Spleen (tissue), 11 donors: ENCODE data around the gene ASB6. TPM values are rescaled to one million over a fixed set of nuclear protein-coding genes. Genes with fewer than 3 reads are reported as not detected.

Source experiments
- DNase-seq: peaks from one replicate; pipeline ENCODE4 v3.0.0-alpha.2; 2020
- H3K27ac ChIP-seq, 8 donors: fragments of 200-600 bp; sonication (generic) in 7 of 8; 1 replicate in 4 of 8; 2 replicates in 4 of 8; pipeline versions ENCODE4 v1.5.0 to v1.8.0; 2016 to 2021; ENCODE audit warnings: inconsistent platforms in 4 of 8, mild to moderate bottlenecking in 4 of 8, moderate library complexity in 1 of 8
- H3K27me3 ChIP-seq, 7 donors: fragments of 200-600 bp; sonication (generic) in 6 of 7; replicated peaks in 1 of 7; 1 replicate in 4 of 7; 2 replicates in 3 of 7; pipeline versions ENCODE4 v1.5.0 to v1.8.0; 2016 to 2021; ENCODE audit warnings: inconsistent platforms in 3 of 7, mild to moderate bottlenecking in 1 of 7
- H3K36me3 ChIP-seq, 6 donors: fragments of 200-600 bp; sonication (generic) in 5 of 6; 1 replicate in 4 of 6; 2 replicates in 2 of 6; pipeline versions ENCODE4 v1.5.0 to v1.8.0; 2016 to 2021; ENCODE audit warnings: inconsistent platforms in 2 of 6
- H3K4me1 ChIP-seq, 6 donors: fragments of 200-600 bp; sonication (generic) in 5 of 6; 1 replicate in 3 of 6; 2 replicates in 3 of 6; pipeline versions ENCODE4 v1.5.0 to v1.8.0; 2016 to 2021; ENCODE audit warnings: inconsistent platforms in 3 of 6
- H3K4me3 ChIP-seq, 8 donors: fragments of 200-600 bp; sonication (generic) in 7 of 8; 1 replicate in 4 of 8; 2 replicates in 4 of 8; pipeline versions ENCODE4 v1.5.0 to v1.8.0; 2016 to 2021; ENCODE audit warnings: inconsistent platforms in 4 of 8, mild to moderate bottlenecking in 4 of 8, moderate library complexity in 2 of 8
- H3K9me3 ChIP-seq, 8 donors: fragments of 200-600 bp; sonication (generic) in 7 of 8; 1 replicate in 4 of 8; 2 replicates in 4 of 8; pipeline versions ENCODE4 v1.5.0 to v1.8.0; 2016 to 2021; ENCODE audit warnings: inconsistent platforms in 4 of 8
- CTCF ChIP-seq, 11 experiments: fragments of 200-600 bp in 7 of 11; fragments of 450-650 bp in 4 of 11; sonication (generic) in 4 of 11; IDR thresholded peaks in 8 of 11; conservative IDR thresholded peaks in 3 of 11; 1 replicate in 7 of 11; 2 replicates in 4 of 11; pipeline versions ENCODE4 v1.4.0 to v1.8.0; 2016 to 2021; ENCODE audit warnings: antibody characterized with exemption in 11 of 11, inconsistent platforms in 4 of 11, mild to moderate bottlenecking in 1 of 11
- POLR2A ChIP-seq, 3 donors: fragments of 450-650 bp; IDR thresholded peaks; one replicate each; pipeline ENCODE4 v1.5.1; 2017; ENCODE audit warnings: antibody characterized with exemption in 3 of 3, mild to moderate bottlenecking in 1 of 3
- POLR2AphosphoS5 ChIP-seq, 3 donors: sonication (generic); formaldehyde crosslinking; IDR thresholded peaks; one replicate each; pipeline ENCODE4 v1.5.1; 2017; ENCODE audit warnings: antibody characterized with exemption in 3 of 3
- WGBS, 5 donors: extraction: QIAGEN DNeasy Blood & Tissue Kit in 3 of 5; methylation state at CpG; one replicate each; pipeline versions ENCODE4 v1.1.5 to v1.1.7; 2013 to 2018; 5-methylcytosine and 5-hydroxymethylcytosine counted together
- intact Hi-C: fragments of 100-400 bp; cut with DNase I; formaldehyde crosslinking; loops from one replicate; pipeline ENCODE4 v1.15.0; 2023; ENCODE audit warnings: low total_unique reads
- polyA plus RNA-seq, 3 donors: library from polyadenylated mRNA; stranded (reverse); fragments of 200-250 nt; gene quantifications; one replicate each; pipeline ENCODE4 v1.2.1, GENCODE V29; 2013
- total RNA-seq, 7 donors: library from RNA; depleted of rRNA in 3 of 7; stranded (reverse); fragments of >200 nt in 3 of 7; fragmentation: NEBNext Ultra II Directional in 4 of 7; extraction: Animal tissue kit (Norgen Biotek cat#: 25700) in 4 of 7; gene quantifications; one replicate each; pipeline versions ENCODE4 v1.1.0 to v1.2.1, GENCODE V29; 2016 to 2021
- donor health status: healthy with polysubstance abuse.
- donor health status: DM: no; HTN: no; CAD: no; lungs with moderate emphysema.
- donor health status: DM: no; HTN: no; CAD: no.
- donor health status: Bipolar disorder and iron deficiency.
- donor health status: healthy.
- donor health status: DM: no; HTN: no; CAD: no.
- donor health status: DM: yes; HTN: yes; CAD: no.

The ASB6 gene
- total and polyA plus RNA-seq, 10 donors = 11.5 to 30.8 (median 21.3) TPM

DNA sequence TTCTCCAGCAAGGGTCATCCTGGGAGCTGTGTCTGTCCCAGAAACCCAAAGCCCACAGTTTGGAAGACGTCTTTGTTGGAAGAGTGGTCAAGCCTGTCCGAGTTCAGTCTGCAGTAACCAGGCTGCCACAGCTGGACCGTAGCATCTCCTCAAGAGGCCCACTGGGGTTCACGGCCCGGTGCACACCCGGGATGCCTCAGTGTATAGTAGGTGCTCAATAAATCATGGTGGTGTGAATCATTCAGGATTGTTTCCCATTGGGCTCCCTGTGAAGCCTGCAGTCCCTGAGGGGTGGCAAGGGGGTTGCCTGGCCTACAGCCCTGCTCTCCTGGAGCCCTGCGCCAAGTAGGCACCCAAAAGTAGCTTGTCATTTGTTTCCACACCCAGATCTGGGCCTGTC lies 13.2 kb upstream of the ASB6 start:
- Histone ChIP-seq H3K27me3 (peaks cover 0 to 24% (median 0%) of the 10 kb centered on the region in 7 donors), H3K9me3 (no peaks in the 10 kb centered on the region), H3K36me3 (no peaks in the 10 kb centered on the region), H3K4me3 (no peak overlapping the region), H3K4me1 (peaks cover 0 to 13% (median 2%) of the 10 kb centered on the region in 6 donors), H3K27ac (no peak overlapping the region)
- intact Hi-C loops = no loop called here
- no peak for TF ChIP-seq POLR2A (IDR thresholded peaks at IDR 0.05)
- no peak for TF ChIP-seq POLR2AphosphoS5 (IDR thresholded peaks at IDR 0.05)
- no peak for TF ChIP-seq CTCF (IDR thresholded peaks at IDR 0.05 in 8 of 11, conservative IDR thresholded peaks at IDR 0.05 in 3 of 11)
- DNase-seq = no peak
- 83 to 98% (median 93%) methylated on average over 7 of the region's 7 CpGs for whole genome bisulfite sequencing, 5 donors

- TF ChIP-seq CTCF (IDR thresholded peaks at IDR 0.05 in 8 of 11, conservative IDR thresholded peaks at IDR 0.05 in 3 of 11) = no peak
- TF ChIP-seq POLR2A (IDR thresholded peaks at IDR 0.05) = no peak
- TF ChIP-seq POLR2AphosphoS5 (IDR thresholded peaks at IDR 0.05) = no peak
- Histone ChIP-seq H3K27ac (no peak overlapping the region), H3K4me1 (peaks cover 0 to 13% (median 2%) of the 10 kb centered on the region in 6 donors), H3K9me3 (no peaks in the 10 kb centered on the region), H3K27me3 (peaks cover 0 to 24% (median 0%) of the 10 kb centered on the region in 7 donors), H3K36me3 (no peaks in the 10 kb centered on the region), H3K4me3 (no peak overlapping the region)
- WGBS, 5 donors = 41 to 61% (median 52%) methylated on average over 16 to 20 of the region's 20 CpGs
- DNase-seq = no peak
- intact Hi-C loops = no loop called here
Measured at GRCh38 chr9:129654554-129655040, 12.6 kb upstream of the ASB6 start.

DNA sequence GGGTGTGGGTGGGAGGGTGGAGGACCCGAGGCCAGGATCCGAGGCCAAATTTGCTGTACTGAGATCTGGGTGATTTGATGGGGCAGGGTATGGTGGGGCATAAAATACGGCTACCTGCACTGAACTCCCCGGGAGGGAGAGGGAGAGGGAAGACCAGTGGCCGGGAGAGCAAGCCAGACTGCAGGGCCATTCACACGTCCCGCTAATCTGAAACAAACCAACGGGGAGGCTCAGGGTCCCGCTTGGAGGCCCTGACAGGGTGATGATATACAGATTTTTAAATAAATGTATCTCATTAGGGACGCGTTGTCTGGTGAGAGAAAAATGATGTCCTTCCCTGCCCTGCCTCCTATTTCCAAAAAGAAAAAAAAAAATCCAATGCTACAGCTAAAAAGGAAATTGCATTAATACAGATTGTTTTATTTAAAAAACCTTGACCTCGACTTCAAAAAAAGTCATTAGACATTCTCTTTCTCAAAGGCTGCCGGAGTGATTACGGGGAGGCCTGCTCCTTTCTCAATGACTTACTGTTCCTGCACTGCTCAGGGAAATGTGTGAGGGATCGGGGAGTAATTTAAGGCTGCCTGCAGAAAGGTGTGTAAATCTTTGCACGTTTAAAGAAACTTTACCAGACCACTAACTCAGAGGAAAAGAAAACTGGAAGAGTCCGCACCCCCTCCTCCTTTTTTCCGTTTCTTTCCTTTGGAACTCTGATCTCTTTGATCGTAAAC lies 12.0 kb upstream of the ASB6 start:
- 49 to 65% (median 57%) methylated on average over 19 of the region's 19 CpGs for WGBS, 5 donors
- no peak for DNase-seq
- peaks cover 0 to 13% (median 2%) of the 10 kb centered on the region in 6 donors for H3K4me1 ChIP-seq
- no peak overlapping the region for H3K4me3 ChIP-seq
- no peaks in the 10 kb centered on the region for H3K36me3 ChIP-seq
- TF ChIP-seq POLR2A (IDR thresholded peaks at IDR 0.05) (no peak), CTCF (IDR thresholded peaks at IDR 0.05 in 8 of 11, conservative IDR thresholded peaks at IDR 0.05 in 3 of 11) (no peak)
- H3K27ac ChIP-seq = no peak overlapping the region
- H3K9me3 ChIP-seq = no peaks in the 10 kb centered on the region
- peaks cover 0 to 21% (median 0%) of the 10 kb centered on the region in 7 donors for H3K27me3 ChIP-seq
- intact Hi-C loops = no loop called here

DNA sequence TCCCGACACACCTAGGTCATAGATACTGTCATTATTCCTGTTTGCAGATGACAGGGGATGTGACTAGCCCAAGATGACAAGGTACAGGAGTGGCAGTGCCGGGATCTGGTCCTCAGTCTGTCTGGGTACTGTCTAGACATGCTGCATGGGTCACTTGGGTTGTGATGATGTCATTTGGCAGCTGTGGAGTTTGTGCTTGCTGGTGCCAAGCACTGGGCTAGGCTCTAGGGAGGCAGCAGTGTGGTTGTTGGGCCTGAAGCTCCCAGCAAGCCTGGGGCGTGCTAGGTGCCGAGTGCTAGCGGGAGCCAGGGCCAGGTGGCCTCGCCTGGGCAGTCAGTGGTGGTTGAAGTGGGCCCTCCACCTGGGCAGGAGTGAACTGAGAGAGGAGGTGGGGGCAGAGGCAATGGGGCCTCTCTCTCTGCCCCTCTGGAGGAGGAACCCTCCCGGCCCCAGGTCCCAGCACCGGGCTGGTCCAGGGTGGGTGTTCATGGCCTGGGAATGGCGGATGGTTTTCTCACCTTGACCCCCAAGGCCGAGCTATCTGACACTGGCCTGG lies 8.8 kb upstream of the ASB6 start:
- 87 to 93% (median 91%) methylated on average over 8 to 10 of the region's 10 CpGs for WGBS, 5 donors
- Histone ChIP-seq H3K9me3 (no peaks in the 10 kb centered on the region), H3K36me3 (no peaks in the 10 kb centered on the region), H3K27me3 (peaks cover 0 to 20% (median 0%) of the 10 kb centered on the region in 7 donors), H3K27ac (no peak overlapping the region), H3K4me3 (no peak overlapping the region), H3K4me1 (peaks cover 0 to 13% (median 2%) of the 10 kb centered on the region in 6 donors)
- DNase-seq = no peak
- TF ChIP-seq POLR2AphosphoS5 (IDR thresholded peaks at IDR 0.05) = no peak
- no peak for TF ChIP-seq CTCF (IDR thresholded peaks at IDR 0.05 in 8 of 11, conservative IDR thresholded peaks at IDR 0.05 in 3 of 11)
- TF ChIP-seq POLR2A (IDR thresholded peaks at IDR 0.05) = no peak
- intact Hi-C loops = no loop called here
